GM19193 (cell line): ENCODE measurements around the gene YAP1.

Experiments used
- POLR2A ChIP-seq: IDR thresholded peaks from 4 replicates; pipeline ENCODE4 v1.6.1; 2011; ENCODE audit not compliant: insufficient read depth, insufficient read length; ENCODE audit errors: extremely low read depth

Gene YAP1

GRCh38 chr11:102171101-102171500 is 60.9 kb downstream of the YAP1 start:
- TF ChIP-seq POLR2A = no peak

GRCh38 chr11:102172127-102172848 is 62.0 kb downstream of the YAP1 start:
- TF ChIP-seq POLR2A = no peak

- TF ChIP-seq POLR2A = no peak
Measured at GRCh38 chr11:102177126-102177525, 66.9 kb downstream of the YAP1 start.

GRCh38 chr11:102177974-102178631 is 67.9 kb downstream of the YAP1 start:
- TF ChIP-seq POLR2A = no peak

GRCh38 chr11:102179371-102179770 is 69.1 kb downstream of the YAP1 start:
- TF ChIP-seq POLR2A = no peak

- TF ChIP-seq POLR2A = no peak
Measured at GRCh38 chr11:102184269-102184987, 74.2 kb downstream of the YAP1 start.

- no peak for TF ChIP-seq POLR2A
Measured at GRCh38 chr11:102186551-102187191, 76.4 kb downstream of the YAP1 start.

- TF ChIP-seq POLR2A = no peak
Measured at GRCh38 chr11:102187416-102188151, 77.3 kb downstream of the YAP1 start.

GRCh38 chr11:102188488-102188887 is 78.2 kb downstream of the YAP1 start:
- TF ChIP-seq POLR2A = no peak

GRCh38 chr11:102191832-102192231 is 81.6 kb downstream of the YAP1 start:
- no peak for TF ChIP-seq POLR2A

- TF ChIP-seq POLR2A = no peak
Measured at GRCh38 chr11:102192349-102193066, 82.3 kb downstream of the YAP1 start.

GRCh38 chr11:102194257-102194656 is 84.0 kb downstream of the YAP1 start:
- TF ChIP-seq POLR2A = no peak

- TF ChIP-seq POLR2A = no peak
Measured at GRCh38 chr11:102194990-102195389, 84.7 kb downstream of the YAP1 start.

GRCh38 chr11:102196351-102196750 is 86.1 kb downstream of the YAP1 start:
- TF ChIP-seq POLR2A = no peak
